HCT116 (cell line): Measurements from ENCODE around the gene COL28A1. TPM values are rescaled to one million over a fixed set of nuclear protein-coding genes. Genes with fewer than 3 reads are reported as not detected.

Source experiments
- ATAC-seq: fragments of 200-7000 bp; cut with Tn5 transposase; 2 replicates; pipeline ENCODE4 v1.9.1; 2020; ENCODE audit warnings: mild to moderate bottlenecking, moderate library complexity
- BruUV-seq: library from RNA; stranded (reverse); fragments of 400-500 nt; replicated peaks from 2 replicates; lab custom pipeline; 2021; lab: Mats Ljungman, UMichigan
- CTCF ChIA-PET: fragments of 300-600 bp; sonication (Branson Sonifier 250); formaldehyde crosslinking; loops from one replicate; lab custom pipeline; 2021; ENCODE audit warnings: antibody characterized with exemption; lab: Charles Lee
- POLR2A ChIA-PET: fragments of 300-600, 350-600 bp; sonication (Branson Sonifier 250); formaldehyde crosslinking; loops from one replicate; lab custom pipeline; 2021; ENCODE audit warnings: antibody characterized with exemption; lab: Charles Lee
- RAD21 ChIA-PET, 2 experiments: fragments of 300-600 bp; sonication (Branson Sonifier 250); formaldehyde crosslinking; loops; one replicate each; lab custom pipeline; 2023; ENCODE audit warnings: low total read pairs in 2 of 2; ENCODE audit not compliant: uncharacterized antibody in 2 of 2, unreplicated experiment in 2 of 2, low non-redundant PET in 1 of 2; lab: Charles Lee
- DNase-seq: peaks from one replicate; pipeline ENCODE4 v3.0.0-alpha.2; 2010; ENCODE audit warnings: low read depth, low spot score
- H2AFZ ChIP-seq: fragments of 200-600 bp; shearing (Covaris generic), sonication (generic); 2 replicates; pipeline ENCODE4 v1.6.1; 2017; ENCODE audit warnings: low read depth, mixed run types, mixed read lengths, antibody characterized with exemption, low read length; ENCODE audit not compliant: poor library complexity, severe bottlenecking
- H3K27ac ChIP-seq: 2 replicates; pipeline ENCODE4 v1.5.1; 2012; ENCODE audit warnings: low read depth, low read length
- H3K27me3 ChIP-seq: fragments of 200-600 bp; sonication (generic); 2 replicates; pipeline ENCODE4 v1.6.1; 2016; ENCODE audit warnings: mixed run types, low read length, mixed read lengths; ENCODE audit not compliant: insufficient read depth
- H3K36me3 ChIP-seq, 2 experiments: fragments of 200-500 bp in 1 of 2; fragments of 200-600 bp in 1 of 2; sonication (Bioruptor generic) in 1 of 2; sonication (generic) in 1 of 2; 2 replicates each; pipeline versions ENCODE4 v1.5.1 to v1.6.1; 2014 to 2016; ENCODE audit warnings: low read length in 2 of 2, inconsistent platforms in 1 of 2, mixed read lengths in 1 of 2, mixed run types in 1 of 2; ENCODE audit not compliant: insufficient read depth in 2 of 2, control insufficient read depth in 1 of 2
- H3K4me1 ChIP-seq, 2 experiments: fragments of 200-600 bp in 1 of 2; sonication (generic) in 1 of 2; 2 replicates each; pipeline versions ENCODE4 v1.5.1 to v1.6.1; 2012 to 2017; ENCODE audit warnings: low read length in 2 of 2, inconsistent platforms in 1 of 2, mild to moderate bottlenecking in 1 of 2, mixed read lengths in 1 of 2, mixed run types in 1 of 2, moderate library complexity in 1 of 2; ENCODE audit not compliant: insufficient read depth in 2 of 2, control insufficient read depth in 1 of 2
- H3K4me2 ChIP-seq: fragments of 200-600 bp; sonication (generic); 2 replicates; pipeline ENCODE4 v1.6.1; 2017; ENCODE audit warnings: mixed run types, low read length, mixed read lengths
- H3K4me3 ChIP-seq, 2 experiments: fragments of 200-600 bp in 1 of 2; sonication (generic) in 1 of 2; replicated peaks in 1 of 2; 2 replicates each; pipeline ENCODE4 v1.5.1; 2011 to 2016; ENCODE audit warnings: low read length in 2 of 2, control low read depth in 1 of 2, low read depth in 1 of 2, mild to moderate bottlenecking in 1 of 2, mixed read lengths in 1 of 2, mixed run types in 1 of 2
- H3K79me2 ChIP-seq: fragments of 200-600 bp; sonication (generic); 2 replicates; pipeline ENCODE4 v1.6.1; 2017; ENCODE audit warnings: mild to moderate bottlenecking, mixed run types, low read length, moderate library complexity, mixed read lengths; ENCODE audit not compliant: insufficient read depth
- H3K9ac ChIP-seq: fragments of 200-600 bp; sonication (generic); 2 replicates; pipeline ENCODE4 v1.6.1; 2016; ENCODE audit warnings: low read length, mixed read lengths
- H3K9me2 ChIP-seq: fragments of 200-600 bp; sonication (generic), shearing (Covaris generic); 2 replicates; pipeline ENCODE4 v1.6.1; 2017; ENCODE audit warnings: mixed run types, mild to moderate bottlenecking, moderate library complexity; ENCODE audit not compliant: insufficient read depth
- H3K9me3 ChIP-seq, 2 experiments: fragments of 200-500 bp in 1 of 2; fragments of 200-600 bp in 1 of 2; sonication (Bioruptor generic) in 1 of 2; sonication (generic) in 1 of 2; 2 replicates each; pipeline ENCODE4 v1.6.1; 2014 to 2017; ENCODE audit warnings: low read length in 2 of 2, mixed read lengths in 2 of 2, inconsistent platforms in 1 of 2, low read depth in 1 of 2, mild to moderate bottlenecking in 1 of 2, mixed run types in 1 of 2, moderate library complexity in 1 of 2; ENCODE audit not compliant: control insufficient read depth in 1 of 2, insufficient read depth in 1 of 2
- H4K20me1 ChIP-seq: fragments of 200-600 bp; sonication (generic), shearing (Covaris generic); 2 replicates; pipeline ENCODE4 v1.6.1; 2017; ENCODE audit warnings: mixed run types, mild to moderate bottlenecking, moderate library complexity; ENCODE audit not compliant: insufficient read depth
- CEBPB ChIP-seq: IDR thresholded peaks from 2 replicates; pipeline ENCODE4 v1.6.1; 2012; ENCODE audit warnings: low read depth
- CTCF ChIP-seq, 3 experiments: fragments of 200-600 bp in 1 of 3; sonication (generic) in 1 of 3; IDR thresholded peaks in 2 of 3; conservative IDR thresholded peaks in 1 of 3; 2 replicates each; pipeline ENCODE4 v1.5.1; 2012 to 2017; ENCODE audit warnings: low read depth in 2 of 3, low read length in 2 of 3, antibody characterized with exemption in 1 of 3, borderline replicate concordance in 1 of 3, control low read depth in 1 of 3, mild to moderate bottlenecking in 1 of 3, mixed read lengths in 1 of 3, mixed run types in 1 of 3, moderate library complexity in 1 of 3; ENCODE audit not compliant: insufficient read depth in 1 of 3
- TCF7L2 ChIP-seq: IDR thresholded peaks from 2 replicates; pipeline ENCODE4 v1.7.0; 2011; ENCODE audit warnings: borderline replicate concordance, inconsistent platforms; ENCODE audit not compliant: insufficient read depth, insufficient read length; ENCODE audit errors: extremely low read depth
- ZBTB33 ChIP-seq: IDR thresholded peaks from 2 replicates; pipeline ENCODE4 v1.6.1; 2011; ENCODE audit warnings: mild to moderate bottlenecking, low read length, moderate library complexity; ENCODE audit not compliant: insufficient replicate concordance; ENCODE audit errors: extremely low read depth
- ZFX ChIP-seq: fragments of 450-650 bp; IDR thresholded peaks from 2 replicates; pipeline ENCODE4 v1.6.1; 2017
- ZNF274 ChIP-seq: fragments of 200-500 bp; sonication (Bioruptor generic); IDR thresholded peaks from 2 replicates; pipeline ENCODE4 v1.6.1; 2014; ENCODE audit warnings: mild to moderate bottlenecking, low read depth, low read length, inconsistent platforms
- intact Hi-C: fragments of 100-400 bp; cut with micrococcal nuclease; formaldehyde crosslinking; loops from 2 replicates; pipeline ENCODE4 v1.10.0; 2022
- total RNA-seq: library from RNA; stranded (reverse); gene quantifications from one replicate; pipeline ENCODE4 v1.2.1, GENCODE V29; 2021; ENCODE audit not compliant: unreplicated experiment

Gene COL28A1
- total RNA-seq, 1 experiment from 2014 or later = 0.12 TPM

GRCh38 chr7:7309203-7309602 is 226.5 kb downstream of the COL28A1 start:
- Histone ChIP-seq H3K9ac (no peak overlapping the region), H4K20me1 (no peaks in the 10 kb centered on the region), H2AFZ (no peak overlapping the region), H3K27ac (no peak overlapping the region), H3K36me3 (no peaks in the 10 kb centered on the region), H3K4me1 (no peaks in the 10 kb centered on the region), H3K79me2 (no peaks in the 10 kb centered on the region), H3K27me3 (no peaks in the 10 kb centered on the region), H3K9me3 (no peaks in the 10 kb centered on the region), H3K9me2 (no peaks in the 10 kb centered on the region), H3K4me2 (no peak overlapping the region), H3K4me3 (no peak overlapping the region)
- TF ChIP-seq ZNF274 (no peak), CEBPB (0 out of 2 replicates have a peak, but pooled peaks have one; percentile 18), CTCF (IDR thresholded peaks at IDR 0.05 in 2 of 3, conservative IDR thresholded peaks at IDR 0.05 in 1 of 3; ENCODE audit: borderline replicate concordance in 1 of 3, insufficient read depth in 1 of 3, low read depth in 2 of 3, low read length in 2 of 3) (no peak), TCF7L2 (no peak), ZFX (no peak), ZBTB33 (no peak)
- RAD21 ChIA-PET = no interaction called here
- DNase-seq (no peak), ATAC-seq (no peak)
- POLR2A ChIA-PET = no interaction called here
- CTCF ChIA-PET = no interaction called here
- intact Hi-C loops = no loop called here
- BruUV-seq = no TSS peak

Other genes with a start within 250 kb of the COL28A1 start
- 25.8 TPM for gene MIOS, start 31.0 kb upstream of the COL28A1 start, total RNA-seq
- 12.7 TPM for gene UMAD1, start 104.9 kb upstream of the COL28A1 start, total RNA-seq
- 87.5 TPM for gene RPA3, start 182.7 kb upstream of the COL28A1 start, total RNA-seq